Activated effector memory CD4-positive, alpha-beta T cell treated with anti-CD3 and anti-CD28 coated beads, Interleukin-2, amount 50 U/mL, for 16 hours (primary cell): ENCODE data around the gene LRP1-AS.

Experiments used
- DNase-seq: peaks from one replicate; pipeline ENCODE4 v3.0.0-alpha.2; 2020

Gene LRP1-AS

DNA sequence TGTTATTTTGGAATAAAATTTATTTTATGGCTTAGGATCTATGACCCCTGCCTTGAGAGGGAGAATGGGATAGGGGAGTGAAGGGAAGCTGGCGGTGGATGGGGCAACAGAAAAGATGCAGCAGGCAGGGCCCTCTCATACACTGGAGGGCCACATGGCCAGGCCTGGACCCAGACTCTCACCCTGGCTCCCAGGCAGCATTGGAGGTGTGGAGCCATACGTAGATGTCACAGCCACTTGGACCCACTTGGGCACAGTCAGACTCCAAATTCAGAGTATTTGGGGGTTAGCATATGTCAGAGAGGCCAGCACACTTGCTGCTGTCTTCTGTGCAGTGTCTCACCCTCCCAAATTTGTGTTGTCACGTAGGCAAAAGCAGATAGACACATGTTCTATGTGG is 52.0 kb downstream of the LRP1-AS start:
- no peak for DNase-seq
